Prostate gland (tissue), 2 donors: ENCODE measurements around the gene FNDC10.

Experiments used
- CTCF ChIP-seq, 4 experiments: fragments of 200-600 bp in 2 of 4; fragments of 450-650 bp in 2 of 4; sonication (generic) in 2 of 4; IDR thresholded peaks; 1 replicate in 3 of 4; 2 replicates in 1 of 4; pipeline ENCODE4 v1.5.1; 2016 to 2019; ENCODE audit warnings: antibody characterized with exemption in 4 of 4, mild to moderate bottlenecking in 2 of 4, moderate library complexity in 2 of 4
- POLR2A ChIP-seq: fragments of 450-650 bp; IDR thresholded peaks from one replicate; pipeline ENCODE4 v1.6.1; 2016; ENCODE audit warnings: antibody characterized with exemption, mild to moderate bottlenecking

GRCh38 chr1:1617516-1617915 is 17.6 kb upstream of the FNDC10 start:
- no peak for TF ChIP-seq CTCF (IDR thresholded peaks at IDR 0.05)
- no peak for TF ChIP-seq POLR2A
